ENCODE results near the gene RAB23. TPM values are rescaled to one million over a fixed set of nuclear protein-coding genes. Genes with fewer than 3 reads are reported as not detected.
A peak's percentile ranks its signal among the peaks of the same experiment; 100 is the strongest.

The RAB23 gene
- total RNA-seq, 2 experiments from 2014 or later, result 1.4 to 1.5 TPM

DNA sequence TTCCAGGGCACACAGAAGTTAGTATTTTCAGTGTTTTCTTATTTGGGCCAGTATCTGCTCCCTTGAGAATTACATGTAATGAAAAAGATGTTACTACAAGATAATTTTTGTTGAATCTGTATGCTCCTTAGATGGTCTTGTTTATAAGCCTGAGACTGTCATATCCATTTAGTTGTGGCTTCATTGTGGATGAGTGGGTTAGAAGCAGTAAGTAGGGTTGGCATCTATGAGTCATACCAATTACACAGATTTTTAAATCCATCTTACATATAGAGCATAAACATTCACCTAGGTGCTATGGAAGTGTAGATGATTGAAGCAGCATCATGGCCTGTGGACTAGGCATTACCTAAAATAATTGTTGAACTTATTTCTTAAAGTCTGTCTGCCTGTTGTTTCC is 63.4 kb downstream of the RAB23 start:
- ATAC-seq, result peak; percentile 89

DNA sequence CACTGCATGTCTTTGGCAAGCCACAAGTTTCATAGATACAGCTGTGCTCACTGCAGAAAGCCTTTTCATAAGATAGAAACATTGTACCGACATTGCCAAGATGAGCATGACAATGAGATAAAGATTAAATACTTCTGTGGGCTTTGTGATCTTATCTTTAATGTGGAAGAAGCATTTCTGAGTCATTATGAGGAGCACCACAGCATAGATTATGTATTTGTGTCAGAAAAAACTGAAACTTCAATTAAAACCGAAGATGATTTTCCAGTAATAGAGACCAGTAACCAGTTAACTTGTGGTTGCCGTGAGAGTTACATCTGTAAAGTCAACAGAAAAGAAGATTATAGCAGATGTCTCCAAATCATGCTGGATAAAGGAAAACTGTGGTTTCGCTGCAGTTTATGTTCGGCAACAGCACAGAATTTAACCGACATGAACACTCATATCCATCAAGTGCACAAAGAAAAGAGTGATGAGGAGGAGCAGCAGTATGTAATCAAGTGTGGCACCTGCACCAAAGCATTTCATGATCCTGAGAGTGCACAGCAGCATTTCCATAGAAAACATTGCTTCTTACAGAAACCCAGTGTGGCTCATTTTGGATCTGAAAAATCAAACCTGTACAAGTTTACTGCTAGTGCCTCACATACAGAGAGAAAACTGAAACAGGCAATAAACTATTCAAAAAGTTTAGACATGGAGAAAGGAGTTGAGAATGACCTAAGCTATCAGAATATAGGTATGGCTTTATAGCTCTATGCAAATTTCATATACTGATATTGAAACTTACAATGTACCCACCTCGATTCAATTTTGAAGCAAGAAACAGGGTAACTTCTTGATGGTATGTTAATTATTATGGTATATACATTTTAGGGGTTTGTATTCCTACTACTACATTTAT is 73.9 kb downstream of the RAB23 start:
- Mint-ChIP-seq H3K36me3 (ENCODE audit: low read depth) (peaks cover 58% of the 10 kb centered on the region), H3K27me3 (no peaks in the 10 kb centered on the region), H3K4me3 (no peak overlapping the region), H3K4me1 (peaks cover 31% of the 10 kb centered on the region), H3K27ac (peak overlapping the region; percentile 77), H3K9me3 (ENCODE audit: low read depth) (no peaks in the 10 kb centered on the region)
- intact Hi-C loops (cut with DNase I, micrococcal nuclease), result loop anchor here in 1 of 2 experiments (1.0 kb wide), 1 partner anchor 117 kb away; no protein-coding TSS in a partner anchor
- DNase-seq (peak; percentile 10), ATAC-seq (peak; percentile 74)
- CTCF ChIA-PET, result no interaction called here
- POLR2A ChIA-PET, result interaction anchor here (1.2 kb wide), 1 partner anchor 59 kb away, joined by 3 read pairs; no protein-coding TSS in a partner anchor

More for the DNA sequence above, 63.4 kb downstream of the RAB23 start:
- no peak for DNase-seq
- no peaks in the 10 kb centered on the region for H3K27me3 Mint-ChIP-seq
- POLR2A ChIA-PET, result interaction anchor here (0.7 kb wide), 1 partner anchor 269 kb away, joined by 4 read pairs; no protein-coding TSS in a partner anchor
- H3K4me3 Mint-ChIP-seq, result no peak overlapping the region
- H3K36me3 Mint-ChIP-seq (ENCODE audit: low read depth), result peaks cover 20% of the 10 kb centered on the region
- no peak overlapping the region for H3K27ac Mint-ChIP-seq
- intact Hi-C loops (cut with DNase I, micrococcal nuclease), result no loop called here
- peaks cover 3% of the 10 kb centered on the region for H3K9me3 Mint-ChIP-seq (ENCODE audit: low read depth)
- CTCF ChIA-PET, result interaction anchor here (0.6 kb wide), 1 partner anchor 89 kb away, joined by 3 read pairs; no protein-coding TSS in a partner anchor
- peaks cover 6% of the 10 kb centered on the region for H3K4me1 Mint-ChIP-seq

DNA sequence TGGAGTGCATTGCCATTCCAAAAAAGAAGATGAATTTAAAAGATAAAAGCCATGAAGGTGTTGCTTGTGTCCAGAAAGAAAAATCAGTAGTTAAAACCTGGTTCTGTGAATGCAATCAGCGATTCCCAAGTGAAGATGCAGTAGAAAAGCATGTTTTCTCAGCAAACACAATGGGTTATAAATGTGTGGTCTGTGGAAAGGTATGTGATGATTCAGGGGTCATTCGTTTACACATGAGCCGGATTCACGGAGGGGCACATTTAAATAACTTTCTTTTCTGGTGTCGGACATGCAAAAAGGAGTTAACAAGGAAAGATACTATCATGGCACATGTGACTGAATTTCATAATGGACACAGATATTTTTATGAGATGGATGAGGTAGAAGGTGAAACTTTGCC is 74.7 kb downstream of the RAB23 start:
- H3K4me1 Mint-ChIP-seq, result peaks cover 31% of the 10 kb centered on the region
- no peak for ATAC-seq
- no peak overlapping the region for H3K4me3 Mint-ChIP-seq
- no peaks in the 10 kb centered on the region for H3K27me3 Mint-ChIP-seq
- intact Hi-C loops (cut with DNase I, micrococcal nuclease), result no loop called here
- ChIA-PET POLR2A (no interaction called here), CTCF (interaction anchor here (1.3 kb wide), 1 partner anchor 93 kb away, joined by 3 read pairs; no protein-coding TSS in a partner anchor)
- H3K9me3 Mint-ChIP-seq (ENCODE audit: low read depth), result no peaks in the 10 kb centered on the region
- DNase-seq, result no peak
- peaks cover 61% of the 10 kb centered on the region for H3K36me3 Mint-ChIP-seq (ENCODE audit: low read depth)
- H3K27ac Mint-ChIP-seq, result peak overlapping the region; percentile 19

DNA sequence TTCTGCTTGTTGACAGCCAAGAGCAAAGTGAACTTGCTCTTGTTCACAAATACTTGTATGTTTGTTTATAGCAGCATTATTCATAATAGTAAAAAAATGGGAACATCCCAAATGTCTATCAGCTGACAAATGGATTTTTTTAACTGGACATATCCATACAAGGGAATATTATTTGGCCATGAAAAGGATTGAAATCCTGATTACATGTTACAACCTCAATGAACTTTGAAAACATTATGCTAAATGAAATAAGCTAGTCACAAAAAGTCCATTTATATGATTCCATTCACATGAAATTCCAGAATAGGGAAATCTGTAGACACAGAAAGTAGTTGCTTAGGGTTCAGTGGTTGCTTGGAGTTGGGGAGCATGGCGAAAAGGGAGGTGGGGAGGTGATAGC is 78.4 kb downstream of the RAB23 start:
- Mint-ChIP-seq H3K4me3 (no peak overlapping the region), H3K4me1 (peaks cover 24% of the 10 kb centered on the region), H3K36me3 (ENCODE audit: low read depth) (peaks cover 63% of the 10 kb centered on the region), H3K27ac (no peak overlapping the region), H3K27me3 (no peaks in the 10 kb centered on the region), H3K9me3 (ENCODE audit: low read depth) (peaks cover 2% of the 10 kb centered on the region)
- intact Hi-C loops (cut with DNase I, micrococcal nuclease), result no loop called here
- ChIA-PET CTCF (interaction anchor here (0.6 to 1.6 kb wide), 3 partner anchors 9 to 176 kb away, joined by 3 to 6 read pairs (median 4); no protein-coding TSS in a partner anchor), POLR2A (no interaction called here)
- no peak for DNase-seq
- ATAC-seq, result no peak

DNA sequence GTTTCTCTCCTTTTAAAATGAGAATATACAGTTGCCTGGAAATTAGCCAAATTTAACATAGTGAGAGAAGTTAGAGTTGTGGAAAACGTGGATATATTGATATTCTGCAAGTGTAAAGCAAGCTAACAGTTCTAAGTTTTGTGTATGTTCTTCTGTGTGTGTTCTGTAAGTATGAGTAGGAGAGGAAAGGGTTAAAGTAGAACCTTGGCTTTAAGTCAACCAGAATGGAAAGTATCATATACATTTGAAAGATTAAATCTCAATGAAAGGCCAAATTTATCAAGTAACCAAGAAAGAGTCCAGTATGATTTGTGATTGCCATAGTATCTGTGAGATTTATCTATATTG is 80.0 kb downstream of the RAB23 start:
- ChIA-PET POLR2A (no interaction called here), CTCF (interaction anchor here (1.2 kb wide), 1 partner anchor 9 kb away, joined by 3 read pairs; no protein-coding TSS in a partner anchor)
- peaks cover 54% of the 10 kb centered on the region for H3K36me3 Mint-ChIP-seq (ENCODE audit: low read depth)
- H3K27ac Mint-ChIP-seq, result no peak overlapping the region
- ATAC-seq, result no peak
- no peak overlapping the region for H3K4me3 Mint-ChIP-seq
- peaks cover 17% of the 10 kb centered on the region for H3K4me1 Mint-ChIP-seq
- peaks cover 2% of the 10 kb centered on the region for H3K9me3 Mint-ChIP-seq (ENCODE audit: low read depth)
- no peaks in the 10 kb centered on the region for H3K27me3 Mint-ChIP-seq
- intact Hi-C loops (cut with DNase I, micrococcal nuclease), result no loop called here
- DNase-seq, result no peak

DNA sequence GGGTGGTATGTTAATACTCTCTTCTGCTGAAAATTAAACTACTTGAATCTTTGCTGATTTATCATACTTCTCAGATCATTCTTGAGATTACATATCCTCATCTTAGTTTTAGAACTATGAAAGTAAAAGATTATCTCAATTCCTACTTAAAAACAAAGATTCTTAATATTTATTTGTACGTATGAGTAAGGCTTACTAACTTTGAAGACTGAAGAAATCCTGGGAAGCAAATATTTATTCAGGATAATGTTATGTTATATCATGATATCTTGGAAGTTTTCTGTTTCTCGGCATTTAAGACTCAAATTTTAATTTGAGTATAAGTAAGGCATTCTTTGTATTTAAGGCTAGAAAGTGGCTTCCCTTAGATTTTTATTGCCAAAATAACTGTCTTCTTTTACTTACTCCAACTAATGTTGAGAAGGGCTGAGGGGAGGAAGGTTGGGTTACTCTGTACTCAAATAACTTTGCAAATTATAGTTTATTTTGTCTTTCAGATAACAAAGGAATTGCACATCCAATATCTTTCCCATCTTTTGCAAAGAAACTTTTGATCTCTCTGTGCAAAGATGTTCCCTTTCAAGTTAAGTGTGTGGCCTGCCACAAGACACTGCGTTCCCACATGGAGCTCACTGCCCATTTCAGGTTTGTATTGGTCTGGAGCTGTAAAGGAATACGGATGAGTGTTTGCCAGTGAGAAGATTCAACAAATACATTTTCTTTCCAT is 80.5 kb downstream of the RAB23 start:
- no peak overlapping the region for H3K27ac Mint-ChIP-seq
- H3K9me3 Mint-ChIP-seq (ENCODE audit: low read depth), result peaks cover 2% of the 10 kb centered on the region
- ChIA-PET CTCF (interaction anchor here (1.2 kb wide), 1 partner anchor 9 kb away, joined by 3 read pairs; no protein-coding TSS in a partner anchor), POLR2A (no interaction called here)
- intact Hi-C loops (cut with DNase I, micrococcal nuclease), result no loop called here
- H3K27me3 Mint-ChIP-seq, result no peaks in the 10 kb centered on the region
- no peak for DNase-seq
- H3K36me3 Mint-ChIP-seq (ENCODE audit: low read depth), result peaks cover 60% of the 10 kb centered on the region
- ATAC-seq, result no peak
- H3K4me1 Mint-ChIP-seq, result peaks cover 20% of the 10 kb centered on the region
- H3K4me3 Mint-ChIP-seq, result no peak overlapping the region

DNA sequence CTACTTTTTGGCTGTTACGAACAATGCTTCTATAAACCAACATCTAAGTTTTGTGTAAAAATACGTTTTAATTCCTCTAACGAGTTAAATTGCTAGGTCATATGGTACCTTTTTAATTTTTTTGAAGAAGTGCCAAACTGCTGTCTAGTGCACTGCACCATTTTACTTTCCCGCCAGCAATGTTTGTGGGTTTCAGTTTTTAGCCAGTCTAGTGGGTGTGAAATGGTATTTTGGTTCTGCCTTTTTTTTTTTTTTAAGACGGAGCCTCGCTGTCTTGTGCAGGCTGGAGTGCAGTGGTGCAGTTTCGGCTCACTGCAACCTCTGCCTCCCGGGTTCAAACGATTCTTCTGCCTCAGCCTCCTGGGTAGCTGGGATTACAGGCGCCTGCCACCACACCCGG is 84.1 kb downstream of the RAB23 start:
- POLR2A ChIA-PET, result no interaction called here
- intact Hi-C loops (cut with DNase I, micrococcal nuclease), result no loop called here
- ATAC-seq (no peak), DNase-seq (no peak)
- Mint-ChIP-seq H3K4me1 (peaks cover 14% of the 10 kb centered on the region), H3K27ac (no peak overlapping the region), H3K27me3 (no peaks in the 10 kb centered on the region), H3K9me3 (ENCODE audit: low read depth) (peaks cover 2% of the 10 kb centered on the region), H3K36me3 (ENCODE audit: low read depth) (peaks cover 54% of the 10 kb centered on the region), H3K4me3 (no peak overlapping the region)
- CTCF ChIA-PET, result no interaction called here

DNA sequence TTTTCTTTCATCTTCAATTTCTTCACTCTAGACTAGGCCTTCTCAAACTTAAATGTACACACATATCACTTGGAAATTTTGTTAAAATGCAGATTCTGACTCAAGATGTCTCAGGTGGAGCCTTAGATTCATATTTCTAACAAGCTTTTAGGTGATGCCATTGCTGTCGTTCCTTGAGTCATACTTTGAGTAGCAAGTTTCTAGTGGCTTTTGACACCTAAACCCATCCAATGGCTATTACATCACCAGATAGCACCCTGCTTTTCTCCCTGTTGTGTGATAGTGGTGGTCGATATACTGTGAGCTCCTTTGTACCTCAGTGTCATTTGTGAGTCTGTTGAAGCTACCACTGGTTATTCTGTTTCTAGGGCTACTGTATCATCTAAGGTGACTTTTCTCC is 84.8 kb downstream of the RAB23 start:
- Mint-ChIP-seq H3K4me3 (no peak overlapping the region), H3K27ac (no peak overlapping the region)
- CTCF ChIA-PET, result no interaction called here

More for the DNA sequence above, 84.8 kb downstream of the RAB23 start:
- POLR2A ChIA-PET, result interaction anchor here (0.8 kb wide), 1 partner anchor 44 kb away, joined by 3 read pairs; no protein-coding TSS in a partner anchor
- intact Hi-C loops (cut with DNase I, micrococcal nuclease), result no loop called here
- peaks cover 48% of the 10 kb centered on the region for H3K36me3 Mint-ChIP-seq (ENCODE audit: low read depth)
- peaks cover 14% of the 10 kb centered on the region for H3K4me1 Mint-ChIP-seq
- no peaks in the 10 kb centered on the region for H3K27me3 Mint-ChIP-seq
- peak; percentile 83 for ATAC-seq
- peak; percentile 5 for DNase-seq
- peaks cover 2% of the 10 kb centered on the region for H3K9me3 Mint-ChIP-seq (ENCODE audit: low read depth)

Other genes with a start within 250 kb of the RAB23 start
- 10 to 100 TPM; 15.0 to 17.9 TPM for gene KIAA1586, start 175.6 kb downstream of the RAB23 start, total RNA-seq
- gene ZNF451, start 132.1 kb downstream of the RAB23 start, total RNA-seq, result 10 to 100 TPM; 46.8 to 60.3 TPM
- gene BAG2, start 50.0 kb downstream of the RAB23 start, total RNA-seq, result 1 to 10 TPM; 8.2 to 8.8 TPM
- 10 to 100 TPM; 36.4 to 42.3 TPM for gene PRIM2, start 95.3 kb upstream of the RAB23 start, total RNA-seq

Measured in activated CD4-positive, alpha-beta T cell treated with anti-CD3 and anti-CD28 coated beads for 36 hours (primary cell).